GM19240 (cell line): ENCODE data around the gene PRPF39.
"Not testable (repeated sequence)": the region's sequence is repeated elsewhere in the genome, so short reads cannot be mapped to it uniquely, and the experiment has no call there.

Source experiments
- DNase-seq: peaks from one replicate; pipeline ENCODE4 v3.0.0; 2011; ENCODE audit warnings: low spot score; ENCODE audit not compliant: insufficient read length

Gene PRPF39

GRCh38 chr14:45083976-45084722 lies at the start of gene PRPF39:
Gene PRPF39 (plus strand): TSS chr14:45084116. CDS start chr14:45095240, 11,124 bp downstream.
- peak; percentile 93 for DNase-seq

GRCh38 chr14:45034730-45035129 lies 49.2 kb upstream of the PRPF39 start:
- no peak for DNase-seq

GRCh38 chr14:45038256-45038655 lies 45.7 kb upstream of the PRPF39 start:
- DNase-seq, result no peak

GRCh38 chr14:45038865-45039264 lies 45.1 kb upstream of the PRPF39 start:
- DNase-seq, result no peak

GRCh38 chr14:45039390-45039789 lies 44.5 kb upstream of the PRPF39 start:
- DNase-seq, result no peak

GRCh38 chr14:45041641-45042040 lies 42.3 kb upstream of the PRPF39 start:
- no peak for DNase-seq

- DNase-seq, result no peak
These were observed 39.3 kb upstream of the PRPF39 start for GRCh38 chr14:45044638-45045037.

GRCh38 chr14:45048385-45048784 lies 35.5 kb upstream of the PRPF39 start:
- no peak for DNase-seq

GRCh38 chr14:45051180-45051579 lies 32.7 kb upstream of the PRPF39 start:
- DNase-seq, result no peak

GRCh38 chr14:45051896-45052295 lies 32.0 kb upstream of the PRPF39 start:
- DNase-seq, result no peak

- DNase-seq, result no peak
These were observed 26.6 kb upstream of the PRPF39 start for GRCh38 chr14:45057349-45057748.

GRCh38 chr14:45057881-45058364 lies 26.0 kb upstream of the PRPF39 start:
- DNase-seq, result no peak

GRCh38 chr14:45060551-45060950 lies 23.4 kb upstream of the PRPF39 start:
- DNase-seq, result no peak

GRCh38 chr14:45065540-45065939 lies 18.4 kb upstream of the PRPF39 start:
- no peak for DNase-seq

GRCh38 chr14:45065956-45066355 lies 18.0 kb upstream of the PRPF39 start:
- no peak for DNase-seq

- no peak for DNase-seq
These were observed 17.2 kb upstream of the PRPF39 start for GRCh38 chr14:45066667-45067066.

GRCh38 chr14:45068396-45068795 lies 15.5 kb upstream of the PRPF39 start:
- no peak for DNase-seq

GRCh38 chr14:45070215-45070614 lies 13.7 kb upstream of the PRPF39 start:
- DNase-seq, result no peak

GRCh38 chr14:45072126-45072525 lies 11.8 kb upstream of the PRPF39 start:
- DNase-seq, result no peak

- DNase-seq, result no peak
These were observed 10.6 kb upstream of the PRPF39 start for GRCh38 chr14:45073231-45073879.

GRCh38 chr14:45078323-45078722 lies 5.6 kb upstream of the PRPF39 start:
- no peak for DNase-seq

- DNase-seq, result not testable (repeated sequence)
These were observed 3.4 kb upstream of the PRPF39 start for GRCh38 chr14:45080416-45080968.
